H9 (cell line): ENCODE results near the gene FBN1. TPM values are rescaled to one million over a fixed set of nuclear protein-coding genes. Genes with fewer than 3 reads are reported as not detected.

Experiments
- DNase-seq: peaks from one replicate; pipeline ENCODE4 v3.0.0-alpha.2; 2017
- H2AFZ ChIP-seq: one replicate; pipeline ENCODE4 v1.6.1; 2013; ENCODE audit warnings: mild to moderate bottlenecking, low read length, control low read depth, moderate library complexity
- H2AK5ac ChIP-seq: 2 replicates; pipeline ENCODE4 v1.6.1; 2013; ENCODE audit warnings: low read length, control low read depth, mixed read lengths; ENCODE audit not compliant: insufficient read length
- H2BK120ac ChIP-seq: one replicate; pipeline ENCODE4 v1.6.1; 2013; ENCODE audit warnings: low read depth, mild to moderate bottlenecking, low read length, control low read depth, inconsistent platforms; ENCODE audit not compliant: poor library complexity, severe bottlenecking
- H2BK12ac ChIP-seq: 2 replicates; pipeline ENCODE4 v1.6.1; 2013; ENCODE audit warnings: low read length, control low read depth, mixed read lengths, low read depth; ENCODE audit not compliant: insufficient read length
- H2BK15ac ChIP-seq: 2 replicates; pipeline ENCODE4 v1.6.1; 2013; ENCODE audit warnings: low read depth, low read length, control low read depth
- H2BK20ac ChIP-seq: one replicate; pipeline ENCODE4 v1.6.1; 2013; ENCODE audit warnings: low read depth, mild to moderate bottlenecking, low read length, control low read depth, inconsistent platforms; ENCODE audit not compliant: poor library complexity, severe bottlenecking
- H2BK5ac ChIP-seq: 2 replicates; pipeline ENCODE4 v1.6.1; 2013; ENCODE audit warnings: low read length, control low read depth, mixed read lengths; ENCODE audit not compliant: insufficient read length
- H3K14ac ChIP-seq: 2 replicates; pipeline ENCODE4 v1.6.1; 2013; ENCODE audit warnings: low read length, control low read depth; ENCODE audit not compliant: insufficient read depth
- H3K18ac ChIP-seq: 2 replicates; pipeline ENCODE4 v1.6.1; 2013; ENCODE audit warnings: low read depth, mild to moderate bottlenecking, mixed read lengths, low read length, control low read depth; ENCODE audit not compliant: insufficient read length
- H3K23ac ChIP-seq: 2 replicates; pipeline ENCODE4 v1.6.1; 2013; ENCODE audit warnings: low read length, control low read depth, mixed read lengths, low read depth; ENCODE audit not compliant: insufficient read length
- H3K23me2 ChIP-seq: 2 replicates; pipeline ENCODE4 v1.6.1; 2013; ENCODE audit warnings: low read depth, mild to moderate bottlenecking, mixed read lengths, low read length, control low read depth; ENCODE audit not compliant: insufficient read length, poor library complexity, severe bottlenecking
- H3K27ac ChIP-seq: 2 replicates; pipeline ENCODE4 v1.5.1; 2013; ENCODE audit warnings: low read length, control low read depth, mixed read lengths, low read depth; ENCODE audit not compliant: insufficient read length
- H3K27me3 ChIP-seq: 2 replicates; pipeline ENCODE4 v1.6.1; 2013; ENCODE audit warnings: low read length, control low read depth, inconsistent platforms; ENCODE audit not compliant: insufficient read depth
- H3K4ac ChIP-seq: 2 replicates; pipeline ENCODE4 v1.6.1; 2013; ENCODE audit warnings: low read depth, mild to moderate bottlenecking, control low read depth, inconsistent platforms, low read length, moderate library complexity
- H3K4me1 ChIP-seq: 2 replicates; pipeline ENCODE4 v1.6.1; 2013; ENCODE audit warnings: low read length, control low read depth, inconsistent platforms; ENCODE audit not compliant: insufficient read depth
- H3K4me2 ChIP-seq: 2 replicates; pipeline ENCODE4 v1.6.1; 2013; ENCODE audit warnings: low read length, control low read depth, mixed read lengths; ENCODE audit not compliant: insufficient read length, insufficient read depth
- H3K56ac ChIP-seq: 2 replicates; pipeline ENCODE4 v1.6.1; 2013; ENCODE audit warnings: low read depth, mild to moderate bottlenecking, mixed read lengths, low read length, control low read depth; ENCODE audit not compliant: insufficient read length
- H3K79me1 ChIP-seq: 2 replicates; pipeline ENCODE4 v1.6.1; 2013; ENCODE audit warnings: low read depth, mild to moderate bottlenecking, moderate library complexity, low read length, control low read depth, inconsistent platforms; ENCODE audit not compliant: insufficient read depth, poor library complexity, severe bottlenecking
- H3K79me2 ChIP-seq: 2 replicates; pipeline ENCODE4 v1.6.1; 2013; ENCODE audit warnings: low read length, control low read depth, inconsistent platforms; ENCODE audit not compliant: insufficient read depth
- H3K9ac ChIP-seq: 2 replicates; pipeline ENCODE4 v1.6.1; 2013; ENCODE audit warnings: low read length, control low read depth, mixed read lengths; ENCODE audit not compliant: insufficient read length; ENCODE audit errors: extremely low read depth
- H3K9me3 ChIP-seq: one replicate; pipeline ENCODE4 v1.6.1; 2013; ENCODE audit warnings: low read depth, low read length, inconsistent platforms; ENCODE audit not compliant: control insufficient read depth
- H3T11ph ChIP-seq: one replicate; pipeline ENCODE4 v1.6.1; 2013; ENCODE audit warnings: mild to moderate bottlenecking, low read length, control low read depth, inconsistent platforms
- H4K20me1 ChIP-seq: one replicate; pipeline ENCODE4 v1.6.1; 2013; ENCODE audit not compliant: control insufficient read depth, insufficient read length, insufficient read depth
- H4K5ac ChIP-seq: 2 replicates; pipeline ENCODE4 v1.6.1; 2013; ENCODE audit warnings: low read depth, mild to moderate bottlenecking, mixed read lengths, low read length, control low read depth; ENCODE audit not compliant: insufficient read length
- H4K8ac ChIP-seq: replicated peaks from 2 replicates; pipeline ENCODE4 v1.6.1; 2013; ENCODE audit warnings: low read length, control low read depth, mixed read lengths, low read depth; ENCODE audit not compliant: insufficient read length
- H4K91ac ChIP-seq: 2 replicates; pipeline ENCODE4 v1.6.1; 2013; ENCODE audit warnings: low read depth, mild to moderate bottlenecking, moderate library complexity, mixed read lengths, low read length, control low read depth; ENCODE audit not compliant: insufficient read length
- H3K27ac Mint-ChIP-seq, 3 experiments: 2 replicates in 2 of 3; 3 replicates in 1 of 3; pipeline ENCODE4 v1.8.0; 2020 to 2021; ENCODE audit warnings: mixed read lengths in 3 of 3, mild to moderate bottlenecking in 1 of 3, moderate library complexity in 1 of 3
- H3K27me3 Mint-ChIP-seq: 2 replicates; pipeline ENCODE4 v1.8.0; 2021; ENCODE audit warnings: low read depth, mild to moderate bottlenecking, moderate library complexity, mixed read lengths
- H3K36me3 Mint-ChIP-seq, 3 experiments: 2 replicates in 2 of 3; 3 replicates in 1 of 3; pipeline ENCODE4 v1.8.0; 2020 to 2021; ENCODE audit warnings: low read depth in 3 of 3, mixed read lengths in 3 of 3; ENCODE audit not compliant: insufficient read depth in 1 of 3
- H3K4me1 Mint-ChIP-seq, 2 experiments: 2 replicates each; pipeline ENCODE4 v1.8.0; 2020; ENCODE audit warnings: mixed read lengths in 2 of 2
- H3K4me3 Mint-ChIP-seq, 2 experiments: 2 replicates in 1 of 2; 3 replicates in 1 of 2; pipeline ENCODE4 v1.8.0; 2020 to 2021; ENCODE audit warnings: mild to moderate bottlenecking in 2 of 2, mixed read lengths in 2 of 2, moderate library complexity in 1 of 2
- H3K9me3 Mint-ChIP-seq, 2 experiments: 2 replicates in 1 of 2; 3 replicates in 1 of 2; pipeline ENCODE4 v1.8.0; 2020; ENCODE audit warnings: mild to moderate bottlenecking in 2 of 2, mixed read lengths in 2 of 2, moderate library complexity in 1 of 2
- CTCF ChIP-seq: fragments of 200-600 bp; sonication (generic); conservative IDR thresholded peaks from 3 replicates; pipeline ENCODE4 v1.8.0; 2021; ENCODE audit warnings: antibody characterized with exemption, mild to moderate bottlenecking
- WGBS: extraction: QIAGEN DNeasy Blood & Tissue Kit; methylation state at CpG from one replicate; pipeline ENCODE4 v1.1.7; 2013; ENCODE audit warnings: missing lambda C conversion rate, low lambda C conversion rate, mixed read lengths; ENCODE audit not compliant: insufficient read length; ENCODE audit errors: extremely low coverage; 5-methylcytosine and 5-hydroxymethylcytosine counted together
- total RNA-seq: library from RNA; stranded (reverse); gene quantifications from 2 replicates; pipeline ENCODE4 v1.2.1, GENCODE V29; 2021

The FBN1 gene
- total RNA-seq, 1 experiment from 2014 or later, result 3.6 TPM

DNA sequence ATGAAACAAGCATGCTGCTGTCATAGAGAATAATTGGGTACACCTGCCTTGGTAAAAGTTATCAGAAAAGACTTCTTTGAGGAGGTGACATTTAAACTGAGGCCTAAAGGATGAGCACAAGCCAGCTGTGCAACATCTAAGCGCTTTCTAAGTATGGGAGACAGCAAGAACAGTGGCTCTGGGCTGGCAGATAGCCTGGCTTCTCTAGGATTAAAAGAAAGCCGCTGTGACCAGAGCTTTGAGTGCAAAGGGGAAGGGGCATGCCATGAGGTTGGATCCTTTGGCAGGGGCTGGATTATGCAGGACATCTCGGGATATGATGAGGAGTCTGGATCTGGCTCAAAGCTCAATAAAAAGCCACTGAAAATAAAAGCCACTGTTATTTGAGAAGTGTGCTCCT lies 99.2 kb downstream of the FBN1 start:
- Histone ChIP-seq H2BK15ac (no peak overlapping the region), H3K18ac (no peak overlapping the region), H3K23me2 (no peaks in the 10 kb centered on the region), H3K4ac (no peak overlapping the region), H2BK120ac (no peak overlapping the region), H3K56ac (no peak overlapping the region), H3K27me3 (no peaks in the 10 kb centered on the region), H3T11ph (no peak overlapping the region), H3K4me1 (no peaks in the 10 kb centered on the region), H3K4me2 (no peak overlapping the region), H4K91ac (no peak overlapping the region), H3K9me3 (no peaks in the 10 kb centered on the region), H2BK20ac (no peak overlapping the region), H2BK5ac (no peak overlapping the region), H2BK12ac (no peak overlapping the region), H3K27ac (no peak overlapping the region), H3K9ac (no peak overlapping the region), H3K79me1 (no peaks in the 10 kb centered on the region), H3K23ac (no peak overlapping the region), H4K5ac (no peak overlapping the region), H4K20me1 (no peaks in the 10 kb centered on the region), H2AFZ (no peak overlapping the region), H3K79me2 (no peaks in the 10 kb centered on the region), H2AK5ac (no peak overlapping the region), H3K14ac (no peak overlapping the region), H4K8ac (no peak overlapping the region)
- no CpG with 5 or more reads among the region's 3 CpGs for WGBS
- Mint-ChIP-seq H3K4me3 (no peak overlapping the region), H3K27ac (no peak overlapping the region; a peak in 1 of 7 replicates), H3K27me3 (no peaks in the 10 kb centered on the region), H3K9me3 (no peaks in the 10 kb centered on the region), H3K36me3 (no peaks in the 10 kb centered on the region), H3K4me1 (no peaks in the 10 kb centered on the region; a peak in 1 of 4 replicates)
- TF ChIP-seq CTCF, result no peak
- DNase-seq, result no peak
